Stimulated activated memory B cell treated with anti-CD40 and anti-IgM and Interleukin-4, amounts not matched to agents 10 μg/mL and 1 μg/mL and 100 μg/mL, for 72 hours (primary cell): Measurements from ENCODE around the gene WDR5.
A peak's percentile ranks its signal among the peaks of the same experiment; 100 is the strongest.

Experiments
- ATAC-seq: fragments of 150-1000 bp; cut with Tn5 transposase; 2 replicates; pipeline ENCODE4 v1.10.0; 2021
- H3K27ac Mint-ChIP-seq: one replicate; pipeline ENCODE4 v1.8.0; 2022; ENCODE audit warnings: mild to moderate bottlenecking, mixed read lengths
- H3K27me3 Mint-ChIP-seq: one replicate; pipeline ENCODE4 v1.8.0; 2022; ENCODE audit warnings: mixed read lengths
- H3K36me3 Mint-ChIP-seq: one replicate; pipeline ENCODE4 v1.8.0; 2022; ENCODE audit warnings: mixed read lengths
- H3K4me1 Mint-ChIP-seq: one replicate; pipeline ENCODE4 v1.8.0; 2022; ENCODE audit warnings: mixed read lengths
- H3K4me3 Mint-ChIP-seq: one replicate; pipeline ENCODE4 v1.8.0; 2022; ENCODE audit warnings: mild to moderate bottlenecking, moderate library complexity, mixed read lengths
- H3K9me3 Mint-ChIP-seq: one replicate; pipeline ENCODE4 v1.8.0; 2022; ENCODE audit warnings: mixed read lengths

WDR5 gene

GRCh38 chr9:134180786-134181647 lies 45.1 kb downstream of the WDR5 start:
- Mint-ChIP-seq H3K36me3 (no peaks in the 10 kb centered on the region), H3K27ac (no peak overlapping the region), H3K4me1 (peaks cover 32% of the 10 kb centered on the region), H3K9me3 (peaks cover 4% of the 10 kb centered on the region), H3K4me3 (no peak overlapping the region), H3K27me3 (peaks cover 72% of the 10 kb centered on the region)
- ATAC-seq = peak; percentile 40

GRCh38 chr9:134181648-134182034 lies 45.8 kb downstream of the WDR5 start:
- H3K27ac Mint-ChIP-seq = no peak overlapping the region

GRCh38 chr9:134182554-134183085 lies 46.7 kb downstream of the WDR5 start:
- H3K9me3 Mint-ChIP-seq = peaks cover 4% of the 10 kb centered on the region
- peaks cover 56% of the 10 kb centered on the region for H3K27me3 Mint-ChIP-seq
- no peaks in the 10 kb centered on the region for H3K36me3 Mint-ChIP-seq
- H3K4me1 Mint-ChIP-seq = peaks cover 22% of the 10 kb centered on the region
- H3K4me3 Mint-ChIP-seq = no peak overlapping the region
- H3K27ac Mint-ChIP-seq = no peak overlapping the region
- ATAC-seq = peak; percentile 59

More at GRCh38 chr9:134181648-134182034, 45.8 kb downstream of the WDR5 start:
- Mint-ChIP-seq H3K4me1 (peaks cover 29% of the 10 kb centered on the region), H3K27me3 (peaks cover 65% of the 10 kb centered on the region), H3K36me3 (no peaks in the 10 kb centered on the region), H3K4me3 (no peak overlapping the region), H3K9me3 (peaks cover 4% of the 10 kb centered on the region)
- ATAC-seq = no peak

- Mint-ChIP-seq H3K36me3 (no peaks in the 10 kb centered on the region), H3K4me1 (peaks cover 21% of the 10 kb centered on the region), H3K4me3 (no peak overlapping the region), H3K27me3 (peaks cover 48% of the 10 kb centered on the region), H3K9me3 (peaks cover 4% of the 10 kb centered on the region), H3K27ac (no peak overlapping the region)
- ATAC-seq = no peak
Observed at GRCh38 chr9:134185536-134186011, 49.7 kb downstream of the WDR5 start.

GRCh38 chr9:134186471-134187109 lies 50.7 kb downstream of the WDR5 start:
- H3K27ac Mint-ChIP-seq = no peak overlapping the region

GRCh38 chr9:134187110-134187531 lies 51.2 kb downstream of the WDR5 start:
- Mint-ChIP-seq H3K9me3 (peaks cover 4% of the 10 kb centered on the region), H3K27me3 (peaks cover 41% of the 10 kb centered on the region), H3K4me1 (peaks cover 15% of the 10 kb centered on the region), H3K4me3 (no peak overlapping the region), H3K36me3 (no peaks in the 10 kb centered on the region), H3K27ac (no peak overlapping the region)
- no peak for ATAC-seq

More at GRCh38 chr9:134186471-134187109, 50.7 kb downstream of the WDR5 start:
- no peak for ATAC-seq
- Mint-ChIP-seq H3K9me3 (peaks cover 4% of the 10 kb centered on the region), H3K27me3 (peaks cover 41% of the 10 kb centered on the region), H3K4me1 (peaks cover 20% of the 10 kb centered on the region), H3K4me3 (no peak overlapping the region), H3K36me3 (no peaks in the 10 kb centered on the region)

- Mint-ChIP-seq H3K36me3 (no peaks in the 10 kb centered on the region), H3K9me3 (peaks cover under 1% of the 10 kb centered on the region), H3K4me1 (peaks cover 7% of the 10 kb centered on the region), H3K4me3 (no peak overlapping the region), H3K27ac (no peak overlapping the region), H3K27me3 (peaks cover 35% of the 10 kb centered on the region)
- ATAC-seq = no peak
Observed at GRCh38 chr9:134187891-134188385, 52.1 kb downstream of the WDR5 start.

- peaks cover 33% of the 10 kb centered on the region for H3K27me3 Mint-ChIP-seq
- no peak for ATAC-seq
- H3K4me3 Mint-ChIP-seq = no peak overlapping the region
- H3K27ac Mint-ChIP-seq = no peak overlapping the region
- H3K36me3 Mint-ChIP-seq = no peaks in the 10 kb centered on the region
- H3K9me3 Mint-ChIP-seq = no peaks in the 10 kb centered on the region
- peaks cover 7% of the 10 kb centered on the region for H3K4me1 Mint-ChIP-seq
Observed at GRCh38 chr9:134188386-134189144, 52.7 kb downstream of the WDR5 start.

GRCh38 chr9:134189145-134189469 lies 53.2 kb downstream of the WDR5 start:
- Mint-ChIP-seq H3K4me1 (peaks cover 7% of the 10 kb centered on the region), H3K27ac (no peak overlapping the region)
- no peak for ATAC-seq

GRCh38 chr9:134189470-134190231 lies 53.8 kb downstream of the WDR5 start:
- H3K27me3 Mint-ChIP-seq = peaks cover 33% of the 10 kb centered on the region
- no peaks in the 10 kb centered on the region for H3K36me3 Mint-ChIP-seq
- no peak overlapping the region for H3K27ac Mint-ChIP-seq
- ATAC-seq = peak; percentile 42
- no peaks in the 10 kb centered on the region for H3K9me3 Mint-ChIP-seq
- no peak overlapping the region for H3K4me3 Mint-ChIP-seq
- peaks cover 7% of the 10 kb centered on the region for H3K4me1 Mint-ChIP-seq

More at GRCh38 chr9:134189145-134189469, 53.2 kb downstream of the WDR5 start:
- Mint-ChIP-seq H3K27me3 (peaks cover 33% of the 10 kb centered on the region), H3K9me3 (no peaks in the 10 kb centered on the region), H3K4me3 (no peak overlapping the region), H3K36me3 (no peaks in the 10 kb centered on the region)

GRCh38 chr9:134190232-134191121 lies 54.6 kb downstream of the WDR5 start:
- Mint-ChIP-seq H3K27me3 (peaks cover 33% of the 10 kb centered on the region), H3K4me1 (peaks cover 9% of the 10 kb centered on the region), H3K9me3 (no peaks in the 10 kb centered on the region), H3K36me3 (no peaks in the 10 kb centered on the region), H3K4me3 (no peak overlapping the region), H3K27ac (no peak overlapping the region)
- ATAC-seq = no peak

- Mint-ChIP-seq H3K36me3 (no peaks in the 10 kb centered on the region), H3K9me3 (no peaks in the 10 kb centered on the region), H3K27me3 (peaks cover 36% of the 10 kb centered on the region), H3K27ac (no peak overlapping the region), H3K4me1 (peaks cover 7% of the 10 kb centered on the region), H3K4me3 (no peak overlapping the region)
- no peak for ATAC-seq
Observed at GRCh38 chr9:134191455-134192209, 55.8 kb downstream of the WDR5 start.

- no peak for ATAC-seq
- peaks cover 44% of the 10 kb centered on the region for H3K27me3 Mint-ChIP-seq
- no peaks in the 10 kb centered on the region for H3K36me3 Mint-ChIP-seq
Observed at GRCh38 chr9:134192311-134192950, 56.5 kb downstream of the WDR5 start.

More at GRCh38 chr9:134192311-134192950, 56.5 kb downstream of the WDR5 start:
- Mint-ChIP-seq H3K9me3 (no peaks in the 10 kb centered on the region), H3K4me1 (peaks cover 7% of the 10 kb centered on the region), H3K4me3 (no peak overlapping the region), H3K27ac (no peak overlapping the region)
